OCI-LY7 (cell line): Measurements from ENCODE around the gene CDC42SE1.

Experiments used
- EZH2phosphoT487 ChIP-seq: fragments of 200-600 bp; sonication (generic); IDR thresholded peaks from 2 replicates; pipeline ENCODE4 v1.6.1; 2018; ENCODE audit warnings: low read depth, borderline replicate concordance, mild to moderate bottlenecking, mixed run types, antibody characterized with exemption, low read length, moderate library complexity, mixed read lengths
- TF ChIP-seq, protein P1 (sequence below): fragments of 200-600 bp; sonication (generic); conservative IDR thresholded peaks from 2 replicates; pipeline ENCODE4 v1.5.1; 2014; ENCODE audit warnings: mild to moderate bottlenecking, antibody characterized with exemption, low read length, moderate library complexity, mixed read lengths

DNA sequence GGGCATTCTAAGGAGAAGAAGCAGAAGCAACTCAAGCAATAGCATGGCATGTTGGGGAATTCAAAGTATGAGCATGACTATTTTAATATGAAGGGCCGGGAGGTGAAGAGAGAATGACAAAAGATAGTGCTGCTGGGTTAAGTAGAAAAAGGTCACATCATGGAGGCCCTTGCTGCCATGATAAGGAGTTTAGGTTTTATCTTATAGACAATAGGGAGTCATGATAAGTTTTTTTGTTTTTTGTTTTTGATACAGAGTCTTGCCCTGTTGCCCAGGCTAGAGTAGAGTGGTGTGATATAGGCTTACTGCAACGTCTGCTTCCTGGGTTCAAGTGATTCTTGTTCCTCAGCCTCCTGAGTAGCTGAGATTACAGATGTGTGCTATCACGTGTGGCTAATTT, 19.9 kb downstream of the CDC42SE1 start:
- TF ChIP-seq, protein P1, sequence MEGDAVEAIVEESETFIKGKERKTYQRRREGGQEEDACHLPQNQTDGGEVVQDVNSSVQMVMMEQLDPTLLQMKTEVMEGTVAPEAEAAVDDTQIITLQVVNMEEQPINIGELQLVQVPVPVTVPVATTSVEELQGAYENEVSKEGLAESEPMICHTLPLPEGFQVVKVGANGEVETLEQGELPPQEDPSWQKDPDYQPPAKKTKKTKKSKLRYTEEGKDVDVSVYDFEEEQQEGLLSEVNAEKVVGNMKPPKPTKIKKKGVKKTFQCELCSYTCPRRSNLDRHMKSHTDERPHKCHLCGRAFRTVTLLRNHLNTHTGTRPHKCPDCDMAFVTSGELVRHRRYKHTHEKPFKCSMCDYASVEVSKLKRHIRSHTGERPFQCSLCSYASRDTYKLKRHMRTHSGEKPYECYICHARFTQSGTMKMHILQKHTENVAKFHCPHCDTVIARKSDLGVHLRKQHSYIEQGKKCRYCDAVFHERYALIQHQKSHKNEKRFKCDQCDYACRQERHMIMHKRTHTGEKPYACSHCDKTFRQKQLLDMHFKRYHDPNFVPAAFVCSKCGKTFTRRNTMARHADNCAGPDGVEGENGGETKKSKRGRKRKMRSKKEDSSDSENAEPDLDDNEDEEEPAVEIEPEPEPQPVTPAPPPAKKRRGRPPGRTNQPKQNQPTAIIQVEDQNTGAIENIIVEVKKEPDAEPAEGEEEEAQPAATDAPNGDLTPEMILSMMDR: no peak
- TF ChIP-seq EZH2phosphoT487: no peak
